HUDEP-2 (cell line): ENCODE data around the gene KCNAB2.

Experiments
- DNase-seq, 76 experiments: peaks; one replicate each; lab custom pipeline; 2025; ENCODE audit not compliant: unreplicated experiment in 76 of 76; lab: John Stamatoyannopoulos, UW

The KCNAB2 gene

DNA sequence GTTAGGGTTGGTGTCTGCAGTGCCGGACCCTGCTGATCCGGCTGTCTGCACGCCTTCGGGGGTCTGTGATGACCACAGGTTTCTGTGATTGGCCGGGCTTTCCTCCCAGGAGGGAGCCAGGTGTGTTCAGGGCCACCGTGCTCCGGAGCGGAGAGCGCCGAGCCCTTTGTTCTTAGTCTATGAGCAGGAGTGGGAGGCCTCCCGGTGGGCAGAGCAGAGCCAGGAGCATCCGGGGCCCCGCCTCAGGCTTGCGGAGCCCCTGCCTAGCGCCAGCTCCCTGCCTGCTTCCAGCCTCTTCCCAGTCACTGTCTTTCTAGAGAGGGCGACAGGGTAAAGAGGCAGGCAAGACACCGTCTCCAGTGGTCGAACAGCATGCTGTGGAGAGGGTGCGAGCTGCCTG, 31.8 kb downstream of the KCNAB2 start:
- DNase-seq = no peak

DNA sequence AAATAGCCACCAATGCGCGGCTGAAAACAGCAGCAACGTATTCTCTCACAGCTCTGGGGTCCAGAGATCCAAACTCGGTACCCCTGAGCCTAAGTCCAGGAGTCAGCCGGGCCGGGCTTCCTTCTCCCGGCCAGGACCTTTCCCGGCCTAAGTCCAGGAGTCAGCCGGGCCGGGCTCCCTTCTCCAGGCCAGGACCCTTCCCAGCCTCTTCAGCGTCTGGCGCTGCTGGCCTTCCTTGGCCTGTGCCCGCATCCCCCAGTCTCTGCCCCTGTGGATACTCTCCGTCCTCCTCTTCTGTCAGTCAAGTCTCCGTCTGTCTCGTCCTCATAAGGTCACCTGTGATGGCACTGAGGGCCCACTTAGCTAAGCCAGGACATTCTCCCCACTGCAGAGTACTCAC, 32.2 kb downstream of the KCNAB2 start:
- DNase-seq = no peak

- DNase-seq = peak in 1 of 76 experiments; percentile 5
These were observed 34.8 kb downstream of the KCNAB2 start for GRCh38 chr1:6080469-6080868.

DNA sequence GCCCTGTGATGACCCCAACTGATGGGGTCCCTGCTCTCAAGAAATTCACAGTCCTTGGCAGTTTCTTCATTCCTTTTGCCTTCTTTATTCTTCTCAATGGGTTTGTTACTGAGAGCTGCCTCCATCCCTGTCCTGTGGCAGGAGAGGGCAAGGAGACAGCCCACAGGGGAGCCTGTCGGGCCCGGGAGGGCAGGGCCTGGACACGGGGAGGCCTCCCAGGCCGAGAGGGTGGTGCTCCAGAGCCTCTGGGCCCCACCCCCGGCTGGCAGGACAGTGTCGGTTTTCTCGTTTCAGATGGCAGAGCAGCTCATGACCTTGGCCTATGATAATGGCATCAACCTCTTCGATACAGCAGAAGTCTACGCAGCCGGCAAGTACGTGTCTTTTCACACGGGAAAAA, 36.2 kb downstream of the KCNAB2 start:
- DNase-seq = no peak

DNA sequence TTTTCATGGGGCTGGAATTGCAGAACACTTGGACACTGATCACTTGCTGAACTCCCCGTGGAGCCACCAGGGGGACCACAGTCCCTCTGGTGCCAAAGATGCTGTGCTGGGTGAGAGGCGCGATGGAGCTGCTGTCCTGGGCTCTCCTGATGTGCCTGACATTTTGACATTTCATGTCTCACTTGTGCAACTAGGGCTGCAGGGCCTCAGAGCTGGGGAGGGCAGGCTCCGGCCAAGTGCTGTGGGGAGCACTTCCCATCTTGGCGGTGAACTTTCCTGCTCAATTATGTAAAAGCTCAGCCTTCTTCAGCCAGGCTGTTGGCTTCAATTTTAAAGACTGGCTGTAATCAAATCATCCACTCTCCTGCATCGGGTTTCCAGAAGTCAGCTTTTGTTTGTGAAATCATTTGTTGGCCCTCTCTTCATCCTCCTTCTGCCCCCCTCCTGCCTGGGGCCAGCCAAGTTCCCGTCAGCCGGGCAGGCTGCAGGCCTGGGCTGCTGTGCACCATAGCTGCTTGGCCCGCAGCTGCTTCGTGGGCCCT, 36.8 kb downstream of the KCNAB2 start:
- peak in 3 of 76 experiments; percentile 1 to 5 (median 5) for DNase-seq

DNA sequence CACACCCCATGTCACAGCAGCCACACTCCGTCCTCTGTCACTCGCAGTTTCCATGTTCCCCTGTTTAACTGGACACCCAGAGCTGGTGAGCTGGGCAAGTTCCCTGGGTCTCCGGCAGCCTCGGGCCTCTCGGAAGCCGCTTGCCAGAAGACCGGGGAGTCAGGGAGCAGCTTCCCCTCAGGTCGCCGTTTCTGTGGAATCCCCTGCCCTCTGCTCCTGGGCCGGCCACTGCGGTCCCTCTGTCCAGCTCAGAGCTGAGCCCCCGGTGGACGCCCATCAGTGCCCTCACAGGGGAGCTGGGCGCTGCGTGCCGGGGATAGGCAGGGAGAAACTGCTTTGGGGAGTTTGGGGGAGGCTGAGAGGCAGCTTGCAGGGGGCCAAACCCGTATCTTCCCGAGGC, 37.7 kb downstream of the KCNAB2 start:
- no peak for DNase-seq

- DNase-seq = no peak
These were observed 38.2 kb downstream of the KCNAB2 start for GRCh38 chr1:6083801-6084446.

DNA sequence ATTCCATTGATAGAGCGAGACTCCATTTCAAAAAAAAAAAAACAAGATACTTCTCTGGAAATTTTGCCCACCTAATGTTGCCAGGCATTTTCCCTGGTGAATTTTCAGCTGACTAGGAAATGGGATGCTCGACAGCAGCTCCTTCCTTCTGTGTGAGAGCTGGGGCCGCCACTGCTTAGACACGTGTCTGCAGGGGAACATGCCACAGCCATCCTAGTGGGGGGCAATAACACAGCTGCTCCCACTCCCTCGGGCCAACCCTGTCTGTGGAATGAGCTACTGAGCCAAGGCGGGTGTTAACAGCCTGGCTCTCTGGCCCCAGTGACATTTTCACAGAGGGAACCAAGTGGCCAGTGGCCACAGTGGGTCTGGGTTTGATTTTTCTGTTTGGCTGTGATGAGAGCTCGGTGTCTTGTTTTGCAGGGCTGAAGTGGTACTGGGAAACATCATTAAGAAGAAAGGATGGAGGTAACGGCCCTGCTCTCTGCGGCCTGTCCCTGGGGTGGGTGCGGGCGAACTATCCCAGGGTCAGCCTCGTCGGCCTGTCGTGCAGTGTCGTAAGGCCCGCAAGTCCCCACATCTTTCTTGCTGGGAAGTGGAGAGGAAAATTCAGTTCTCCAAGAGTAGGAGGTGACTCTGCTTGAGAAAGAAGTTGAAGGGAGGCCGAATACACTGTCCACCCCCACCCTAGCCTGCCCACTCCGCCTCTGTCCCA, 39.2 kb downstream of the KCNAB2 start:
- DNase-seq = no peak

GRCh38 chr1:6085666-6086065, 40.0 kb downstream of the KCNAB2 start:
- DNase-seq = no peak

DNA sequence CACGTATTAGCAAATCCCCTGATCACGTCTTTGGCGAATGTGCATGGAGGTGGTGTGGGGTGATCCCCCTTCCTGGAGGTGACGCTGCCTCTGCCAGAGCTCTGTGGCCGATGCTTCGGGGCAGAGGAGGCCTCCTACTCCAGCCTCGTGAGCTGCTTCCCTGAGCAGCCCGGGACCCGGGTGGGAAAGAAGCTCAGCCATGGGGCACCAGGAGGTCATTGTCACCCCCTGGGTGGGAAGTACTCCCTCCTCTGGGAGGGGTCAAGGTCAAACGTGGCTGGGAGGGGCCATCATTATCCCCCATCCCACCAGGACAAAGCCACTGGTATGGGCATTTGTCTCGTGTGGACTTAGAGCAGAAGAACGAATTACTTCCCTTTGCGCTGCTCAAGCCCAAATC, 40.7 kb downstream of the KCNAB2 start:
- no peak for DNase-seq

GRCh38 chr1:6086762-6087376, 41.2 kb downstream of the KCNAB2 start:
- no peak for DNase-seq

DNA sequence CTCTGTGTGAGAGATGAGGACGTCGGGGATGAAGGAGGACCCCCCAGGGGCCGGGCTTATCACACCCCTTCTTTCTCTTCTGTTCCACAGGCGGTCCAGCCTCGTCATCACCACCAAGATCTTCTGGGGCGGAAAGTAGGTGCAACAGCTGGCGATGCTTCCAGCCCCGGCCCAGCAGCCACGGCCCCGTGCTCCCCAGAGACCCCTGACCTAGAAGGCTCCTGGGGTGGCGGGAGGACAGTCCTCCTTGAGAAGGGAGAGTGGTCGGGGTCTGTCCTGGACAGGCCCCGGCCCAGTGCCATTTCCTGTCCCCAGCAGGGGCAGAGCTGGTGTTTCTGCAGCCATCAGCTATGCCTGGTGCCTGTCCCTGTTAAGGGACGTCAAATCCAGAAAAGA, 41.7 kb downstream of the KCNAB2 start:
- DNase-seq = no peak

DNA sequence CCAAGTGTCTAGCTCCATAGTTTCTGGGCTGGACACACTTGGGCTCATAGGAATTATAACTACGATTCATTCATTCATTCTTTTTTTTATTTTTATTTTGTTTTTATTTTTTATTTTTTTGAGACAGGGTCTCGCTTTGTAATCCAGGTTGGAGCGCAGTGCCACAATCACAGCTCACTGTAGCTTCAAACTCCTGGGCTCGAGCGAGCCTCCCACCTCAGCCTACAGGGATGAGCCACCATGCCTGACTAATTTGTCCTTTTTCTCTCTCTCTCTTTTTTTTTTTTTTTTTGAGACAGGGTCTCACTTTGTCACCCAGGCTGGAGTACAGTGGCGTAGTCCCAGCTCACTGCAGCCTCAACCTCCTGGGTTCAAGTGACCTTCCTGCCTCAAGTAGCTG, 42.3 kb downstream of the KCNAB2 start:
- no peak for DNase-seq

DNA sequence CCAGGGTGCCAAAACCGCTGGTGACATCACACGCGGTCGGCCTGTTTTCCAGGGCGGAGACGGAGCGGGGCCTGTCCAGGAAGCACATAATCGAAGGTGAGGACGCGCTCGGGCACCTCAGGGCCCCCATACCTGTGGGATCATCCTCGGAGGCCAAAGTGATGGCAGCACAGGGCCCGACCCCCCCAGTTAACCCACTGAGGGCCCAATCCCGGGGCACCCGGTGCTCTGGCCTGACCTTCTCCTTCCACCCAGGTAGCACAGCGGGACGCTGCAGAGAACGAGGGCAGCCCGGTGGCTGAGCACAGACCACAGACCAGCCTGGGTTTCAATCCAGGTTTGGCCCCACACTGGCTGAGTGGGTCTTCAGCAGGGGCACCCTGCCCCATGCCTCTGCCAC, 43.3 kb downstream of the KCNAB2 start:
- DNase-seq = no peak

- DNase-seq = no peak
These were observed 44.6 kb downstream of the KCNAB2 start for GRCh38 chr1:6090288-6090687.

- no peak for DNase-seq
These were observed 45.5 kb downstream of the KCNAB2 start for GRCh38 chr1:6090996-6091822.

DNA sequence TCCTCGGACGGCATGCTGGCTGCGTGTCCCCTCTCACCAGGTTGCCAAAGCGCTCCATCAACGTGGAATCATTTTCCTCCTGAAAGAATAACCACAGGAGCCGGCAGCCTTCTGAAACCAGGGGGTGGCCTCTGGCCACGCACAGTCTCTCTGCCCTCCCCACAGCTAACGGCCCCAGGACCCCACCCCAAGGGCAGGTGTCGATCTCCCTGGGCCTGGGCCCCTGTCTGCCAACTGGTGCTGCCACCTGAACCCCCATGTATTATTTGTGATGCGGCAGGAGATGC, 46.1 kb downstream of the KCNAB2 start:
- no peak for DNase-seq

DNA sequence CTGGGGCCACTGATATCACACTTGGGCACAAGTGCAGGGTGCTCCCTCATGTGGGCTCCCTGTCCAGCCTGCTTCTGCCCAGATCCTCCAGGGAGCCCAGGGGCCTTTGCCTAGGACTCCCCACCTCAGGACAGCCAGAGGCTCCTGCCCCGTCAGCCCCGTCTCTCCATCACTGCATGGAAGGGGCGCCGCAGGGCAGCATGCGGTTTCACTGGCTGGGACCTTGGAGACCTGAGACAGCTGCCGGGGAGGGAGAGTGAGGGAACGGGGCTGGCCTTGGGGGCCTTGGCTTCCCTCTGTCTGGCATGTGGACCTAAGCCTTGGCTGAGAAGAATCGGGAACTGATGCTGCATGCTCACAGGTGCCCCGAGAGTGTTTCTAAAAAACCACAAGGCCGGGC, 46.5 kb downstream of the KCNAB2 start:
- DNase-seq = no peak

DNA sequence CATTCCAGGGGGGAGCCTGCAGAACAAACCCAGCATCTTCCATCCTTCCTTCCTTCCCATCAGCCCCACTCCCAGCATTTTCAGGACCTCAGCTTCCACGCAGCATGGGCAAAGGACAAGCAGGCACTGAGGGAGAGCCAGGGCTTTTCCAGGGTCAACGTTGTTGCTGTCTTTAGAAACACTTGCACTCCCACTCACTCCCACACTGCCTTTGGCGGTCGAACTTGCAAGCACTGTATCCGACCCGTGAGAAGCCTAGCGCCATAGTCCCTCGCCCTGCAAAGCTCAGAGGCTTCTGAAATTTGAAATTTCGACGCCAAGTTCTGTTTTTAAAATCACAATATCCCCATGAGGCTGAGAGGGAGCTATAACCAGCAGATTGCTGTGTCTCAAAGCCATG, 47.4 kb downstream of the KCNAB2 start:
- no peak for DNase-seq

- no peak for DNase-seq
These were observed 47.9 kb downstream of the KCNAB2 start for GRCh38 chr1:6093611-6094010.

DNA sequence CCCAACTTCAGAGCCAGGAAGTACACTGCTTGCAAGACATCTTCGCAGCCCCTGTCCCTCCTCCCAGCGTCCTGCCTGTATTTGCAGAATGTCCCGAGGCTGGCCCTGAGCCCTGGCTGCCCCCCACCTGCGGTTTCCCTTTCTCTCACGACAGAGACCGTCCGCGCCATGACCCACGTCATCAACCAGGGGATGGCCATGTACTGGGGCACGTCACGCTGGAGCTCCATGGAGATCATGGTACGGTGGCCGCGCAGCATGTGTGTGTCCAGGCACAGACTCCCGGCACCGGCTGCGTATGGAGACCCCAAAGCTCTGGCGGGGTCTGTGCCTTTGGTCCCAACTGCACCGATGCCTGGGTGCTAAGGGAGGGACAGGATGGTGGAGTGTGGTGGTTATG, 48.6 kb downstream of the KCNAB2 start:
- DNase-seq = no peak
